DMS153 treated with DMSO at 0.1 percent for 48 hours (cell line): ENCODE data around the gene TIMP4.

ENCODE experiments used
- DNase-seq: peaks from one replicate; lab custom pipeline; 2025; ENCODE audit not compliant: unreplicated experiment; lab: John Stamatoyannopoulos, UW

TIMP4 gene

DNA sequence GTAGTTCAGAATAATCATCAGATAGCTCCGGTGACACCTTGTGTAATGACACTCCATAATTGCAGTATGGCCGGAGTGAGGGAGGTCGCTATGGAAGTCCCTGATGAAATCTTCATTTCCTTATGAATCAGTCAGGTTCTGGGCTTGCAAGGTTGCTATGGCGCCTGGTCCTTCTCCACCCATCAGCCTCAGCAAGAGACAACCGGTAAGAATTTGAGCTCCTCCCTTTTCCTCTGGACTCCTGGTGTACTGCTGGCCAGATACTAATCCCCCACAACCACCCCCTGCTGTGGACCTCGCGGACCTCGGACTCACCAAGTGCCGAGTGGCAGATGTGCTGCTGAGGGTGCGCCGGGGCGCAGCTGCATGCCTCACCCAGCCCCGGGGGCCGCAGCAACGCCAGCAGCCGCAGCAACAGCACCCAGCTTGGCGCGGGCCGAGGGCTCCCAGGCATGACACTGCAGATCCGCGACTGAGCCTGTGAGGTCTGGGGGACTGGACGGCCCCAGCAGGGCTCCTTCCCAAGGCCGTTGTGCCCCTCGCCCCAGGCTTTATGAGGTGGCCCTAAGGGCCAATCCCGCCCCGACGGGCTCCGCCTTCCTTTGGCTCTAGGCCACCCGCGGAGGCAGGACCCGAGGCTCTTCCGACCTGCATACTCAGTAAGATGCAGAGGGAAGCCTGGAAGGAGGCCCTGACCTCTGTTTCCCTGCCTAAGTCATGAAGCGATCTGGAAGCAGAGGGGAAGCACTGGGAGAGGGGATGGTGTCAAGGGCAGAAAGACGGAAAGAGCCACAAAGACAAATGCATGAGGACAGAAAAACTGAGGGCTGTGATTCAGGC lies at the start of gene TIMP4:
TIMP4 (minus strand) TSS at position 526 of the 840 bp plus-strand sequence; CDS start at position 454, 72 bp downstream.
- no peak for DNase-seq

DNA sequence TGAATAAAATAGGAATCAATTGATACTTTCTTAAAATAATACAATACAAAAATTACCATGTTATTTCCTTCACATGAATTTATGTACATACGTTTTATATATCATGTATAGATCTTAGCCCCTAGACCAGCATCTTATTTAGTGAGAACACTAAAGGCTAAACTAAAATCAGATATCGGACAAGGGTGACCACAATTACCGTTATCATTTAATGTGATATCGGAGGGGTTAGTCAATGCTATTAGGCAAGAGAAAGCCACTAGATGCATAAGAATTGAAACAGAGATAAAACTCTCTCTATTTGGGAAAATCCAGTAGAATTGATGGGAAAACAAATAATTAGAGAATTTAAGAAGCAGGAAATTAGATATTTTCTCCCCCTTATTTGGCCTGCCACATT lies 46.5 kb upstream of the TIMP4 start:
- DNase-seq: no peak

DNA sequence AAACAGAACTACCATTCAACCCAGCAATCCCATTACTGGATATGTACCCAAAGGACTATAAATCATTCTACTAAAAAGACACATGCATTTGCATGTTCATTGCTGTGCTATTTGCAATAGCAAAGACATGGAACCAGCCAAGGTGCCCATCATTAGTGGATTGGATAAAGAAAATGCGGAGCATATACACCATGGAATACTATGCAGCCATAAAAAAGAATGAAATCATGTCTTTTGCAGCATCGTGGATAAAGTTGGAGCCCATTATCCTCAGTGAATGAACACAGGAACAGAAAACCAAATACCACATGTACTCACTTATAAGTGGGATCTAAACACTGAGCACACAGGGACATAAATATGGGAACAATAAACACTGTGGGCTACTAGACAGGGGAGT lies 43.1 kb upstream of the TIMP4 start:
- no peak for DNase-seq

DNA sequence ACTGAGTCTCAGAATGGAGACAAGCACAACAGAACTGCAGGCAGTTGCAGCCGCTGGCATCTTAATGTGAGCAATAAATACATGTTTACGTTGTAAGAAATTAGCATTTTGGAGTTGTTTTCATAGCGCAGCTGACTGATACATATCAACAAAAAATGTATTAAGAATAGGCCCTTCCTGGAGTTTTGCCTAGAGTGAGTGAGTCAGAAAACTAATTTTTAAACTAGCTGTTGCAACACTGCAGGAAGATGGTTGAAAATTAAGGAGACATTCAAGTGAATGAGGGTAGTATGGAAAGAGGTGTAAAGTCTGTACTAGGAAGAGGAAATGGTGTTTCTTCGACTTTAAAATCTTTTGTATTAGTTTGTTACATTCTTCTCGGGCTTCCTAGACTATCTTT lies 39.6 kb upstream of the TIMP4 start:
- DNase-seq: no peak

DNA sequence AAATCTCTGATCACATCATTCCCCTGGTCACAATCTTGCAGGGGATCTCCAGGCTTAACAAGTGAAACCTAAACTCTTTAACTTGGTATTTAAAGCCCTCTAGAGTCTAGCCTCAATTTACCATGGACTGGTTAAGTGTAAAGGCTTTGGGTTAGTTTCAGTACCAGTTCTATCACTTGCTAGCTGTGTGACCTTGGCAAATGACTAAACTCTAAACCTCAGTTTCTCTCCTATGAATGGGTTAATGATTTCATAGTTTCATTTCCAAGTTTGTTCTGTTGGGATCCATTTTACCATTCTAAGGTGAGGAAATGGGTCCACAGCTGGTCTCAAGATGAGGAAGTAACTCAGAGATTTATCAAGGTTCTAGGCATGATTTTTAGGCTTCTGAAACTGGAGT lies 38.8 kb upstream of the TIMP4 start:
- no peak for DNase-seq

DNA sequence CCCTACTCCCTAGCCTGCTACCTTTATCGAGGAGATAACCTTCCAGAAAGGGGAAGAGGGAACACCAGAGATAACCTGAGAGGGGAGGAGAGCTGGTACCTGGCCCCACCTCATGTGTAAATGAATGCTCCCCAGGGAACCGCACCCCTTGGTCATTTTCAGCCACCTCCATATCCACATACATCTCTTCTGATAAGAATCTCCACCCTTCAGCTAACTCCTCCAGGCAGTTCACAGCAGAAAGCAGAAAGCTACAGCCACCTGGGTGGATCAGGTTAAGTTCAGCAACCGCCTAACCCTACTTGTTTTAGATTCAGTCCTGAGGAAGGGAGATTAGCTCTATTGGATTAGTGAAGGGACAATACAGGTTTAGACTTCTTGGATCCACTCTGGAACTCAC lies 38.0 kb upstream of the TIMP4 start:
- no peak for DNase-seq

DNA sequence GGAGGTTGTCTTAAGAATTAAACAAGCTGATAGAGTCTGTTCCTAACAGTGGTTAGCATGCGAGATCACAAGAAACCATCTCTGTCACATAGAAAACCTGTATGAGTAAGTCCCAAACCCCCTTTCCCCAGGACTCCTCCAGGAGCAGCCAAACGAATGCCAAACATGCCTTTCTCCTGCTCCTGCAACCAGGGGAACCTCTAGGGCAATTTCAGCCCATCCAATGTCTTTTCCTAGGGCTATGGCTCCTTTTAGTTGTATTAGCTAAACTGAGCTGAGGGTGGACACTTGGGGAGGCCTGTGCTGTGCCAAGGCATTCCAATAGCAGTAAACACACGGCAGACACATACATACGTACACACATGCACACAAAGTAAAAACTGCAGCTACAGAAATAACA lies 36.5 kb upstream of the TIMP4 start:
- no peak for DNase-seq

DNA sequence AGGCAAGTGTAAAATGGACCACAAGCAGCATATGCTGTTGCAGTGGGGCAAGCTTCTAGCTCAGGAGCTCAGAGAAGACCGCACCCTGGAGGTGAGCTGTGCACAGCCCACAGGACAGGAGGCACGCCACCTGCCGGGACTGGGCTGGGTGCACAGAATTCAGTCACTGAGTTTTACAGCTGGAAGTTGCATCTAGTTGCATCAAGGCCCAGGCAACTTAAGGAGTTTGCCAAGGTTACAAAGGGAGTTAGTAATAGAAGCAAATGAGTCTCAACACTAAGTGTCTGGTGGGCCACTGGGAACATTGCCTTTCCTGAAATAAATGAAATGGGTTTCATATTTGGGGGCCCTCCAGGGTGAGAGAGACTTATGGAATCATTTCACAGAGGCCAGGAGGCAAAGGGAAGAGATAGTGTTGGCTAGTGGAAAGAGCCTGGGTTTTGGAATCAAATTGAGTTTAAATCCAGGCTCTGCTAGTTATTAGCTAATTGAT lies 36.0 kb upstream of the TIMP4 start:
- no peak for DNase-seq

DNA sequence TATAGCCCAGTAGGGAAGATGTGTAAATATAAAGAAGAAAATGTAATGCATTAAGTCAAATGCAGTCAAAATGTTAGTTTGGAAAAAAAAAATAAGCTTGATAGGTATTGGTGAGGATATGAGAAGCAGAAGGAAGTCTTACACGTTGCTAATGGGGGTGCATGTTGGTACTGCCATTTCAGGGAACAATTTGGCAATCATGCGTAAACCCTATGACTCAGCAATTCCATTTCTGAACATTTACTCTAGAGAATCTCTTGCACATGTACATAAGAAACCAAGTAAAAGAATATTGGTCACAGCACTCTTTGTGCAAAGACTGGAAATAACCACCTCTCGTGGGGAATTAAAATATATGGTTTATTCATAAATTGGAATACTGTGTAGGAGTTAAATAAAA lies 35.5 kb upstream of the TIMP4 start:
- DNase-seq: no peak

DNA sequence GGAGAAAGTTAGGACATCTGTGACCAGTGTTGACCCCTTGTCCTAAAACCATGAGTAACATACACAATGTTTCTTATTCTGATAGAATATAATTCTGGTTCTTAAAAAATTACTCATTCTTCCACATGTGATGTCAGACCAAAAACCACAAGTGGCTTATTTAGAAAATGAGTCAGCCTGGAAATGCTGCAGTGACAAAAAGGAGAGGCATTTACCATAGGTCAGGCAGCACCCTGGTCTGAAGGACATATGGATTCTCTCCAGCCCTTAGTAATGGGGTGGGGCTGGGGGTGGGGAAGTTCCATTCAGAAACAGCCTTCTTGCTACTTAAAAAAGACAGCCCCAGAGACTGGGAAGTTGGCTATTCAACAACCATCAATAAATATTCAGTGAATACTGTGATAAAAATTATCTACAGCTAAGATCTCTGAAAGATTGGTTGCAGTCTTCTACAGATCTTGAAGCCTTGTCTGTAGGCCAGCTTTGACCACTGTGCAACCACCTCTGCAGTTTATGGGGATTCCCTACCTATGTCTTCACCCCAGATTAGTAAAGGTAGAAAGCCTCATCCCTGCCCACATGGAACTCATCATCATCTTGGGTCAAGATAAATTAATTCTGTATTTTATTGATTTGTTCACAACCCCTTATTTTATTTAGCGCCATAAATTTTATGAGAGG lies 34.9 kb upstream of the TIMP4 start:
- DNase-seq: no peak

DNA sequence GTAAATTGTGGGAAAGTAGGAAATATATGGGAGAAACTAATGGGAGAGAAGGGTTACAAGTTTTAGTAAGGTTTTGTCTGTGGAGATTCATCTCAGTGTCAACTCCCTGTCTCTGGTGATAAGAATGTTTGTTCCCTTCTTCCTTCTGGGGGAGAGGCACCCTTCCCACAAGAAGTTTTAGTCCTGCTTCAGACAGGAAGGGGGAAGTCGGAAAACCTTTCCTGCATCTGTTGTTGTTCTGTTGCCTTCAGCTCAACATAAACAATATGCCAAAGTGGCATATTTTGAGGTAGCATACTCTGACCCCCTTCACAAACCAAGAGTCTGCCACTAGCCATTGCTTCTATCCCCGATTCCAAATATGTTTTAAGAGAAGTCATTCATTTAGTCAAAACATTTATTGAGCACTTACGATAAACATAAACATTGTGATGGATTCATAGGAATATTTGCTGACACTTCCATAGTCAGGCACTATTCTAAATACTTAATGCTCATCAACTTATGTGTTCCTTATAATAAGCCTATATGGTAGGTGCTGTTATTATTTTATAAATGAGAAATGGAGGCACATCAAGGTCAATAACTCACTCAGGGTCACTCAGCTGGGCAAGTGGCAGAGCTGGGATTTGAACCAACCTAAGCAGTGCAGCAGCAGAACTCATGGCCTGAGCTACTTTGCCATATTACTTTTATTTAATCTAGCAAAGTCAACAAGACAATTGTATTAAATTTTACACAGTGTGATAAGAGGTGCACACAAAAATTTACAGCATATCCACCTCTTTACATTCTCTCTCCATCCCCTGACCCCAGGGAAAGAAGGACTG lies 34.2 kb upstream of the TIMP4 start:
- DNase-seq: no peak

DNA sequence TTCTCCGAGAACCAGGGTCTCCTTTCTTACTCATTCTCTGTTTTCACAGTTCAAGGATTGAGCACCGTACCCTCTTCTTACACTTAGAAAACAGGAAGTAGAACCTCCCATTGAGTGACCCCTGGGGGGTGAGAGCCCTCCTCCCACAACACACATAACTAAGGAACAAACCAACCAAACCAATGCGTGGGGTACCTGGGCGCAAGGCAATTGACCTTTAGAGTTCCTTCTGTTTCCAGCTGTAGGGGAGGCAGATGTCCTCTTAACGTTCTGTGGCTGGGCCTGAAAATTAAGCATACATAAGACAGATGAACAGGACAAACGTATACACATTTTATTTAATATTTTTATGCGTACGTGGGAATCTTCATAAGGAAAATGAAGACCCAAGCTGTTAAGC lies 33.5 kb upstream of the TIMP4 start:
- DNase-seq: no peak

DNA sequence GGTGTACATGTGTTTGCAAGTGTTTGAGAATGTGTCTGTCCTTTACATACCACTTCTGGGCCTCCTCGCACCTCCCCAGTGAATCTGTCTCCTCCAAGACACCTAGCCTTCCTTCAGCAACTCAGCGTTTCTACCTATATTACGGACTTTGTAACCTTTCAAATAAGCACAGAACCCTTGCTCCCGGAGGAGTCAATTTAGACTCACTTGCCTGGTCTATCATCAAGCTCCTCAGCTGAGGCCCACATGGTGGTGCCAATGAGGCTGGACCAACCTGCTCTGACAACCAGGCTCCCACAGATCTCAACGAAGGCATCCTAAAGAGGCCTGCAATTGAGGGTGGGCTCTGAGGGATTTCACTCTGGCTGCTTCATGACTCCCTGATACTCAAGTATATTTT lies 32.8 kb upstream of the TIMP4 start:
- no peak for DNase-seq

DNA sequence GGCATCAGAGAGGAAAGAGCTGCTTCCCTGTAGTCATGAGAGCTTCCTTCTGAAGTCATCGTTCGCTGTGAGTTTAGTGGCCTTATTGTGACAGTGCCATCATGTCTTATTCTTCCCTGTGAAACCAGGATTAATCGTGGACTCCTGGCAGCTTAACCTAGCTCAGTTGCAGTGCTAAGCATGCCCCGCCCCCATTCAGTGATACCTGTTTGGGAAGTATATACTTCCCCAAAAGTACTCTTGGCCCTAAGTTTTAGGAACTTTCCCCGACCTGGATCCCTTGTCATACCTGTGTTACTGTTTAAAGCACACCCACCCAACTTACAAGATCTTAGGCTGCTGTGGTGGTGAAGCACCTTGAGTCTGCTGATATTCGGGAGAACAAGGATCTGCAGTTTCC lies 32.1 kb upstream of the TIMP4 start:
- no peak for DNase-seq

DNA sequence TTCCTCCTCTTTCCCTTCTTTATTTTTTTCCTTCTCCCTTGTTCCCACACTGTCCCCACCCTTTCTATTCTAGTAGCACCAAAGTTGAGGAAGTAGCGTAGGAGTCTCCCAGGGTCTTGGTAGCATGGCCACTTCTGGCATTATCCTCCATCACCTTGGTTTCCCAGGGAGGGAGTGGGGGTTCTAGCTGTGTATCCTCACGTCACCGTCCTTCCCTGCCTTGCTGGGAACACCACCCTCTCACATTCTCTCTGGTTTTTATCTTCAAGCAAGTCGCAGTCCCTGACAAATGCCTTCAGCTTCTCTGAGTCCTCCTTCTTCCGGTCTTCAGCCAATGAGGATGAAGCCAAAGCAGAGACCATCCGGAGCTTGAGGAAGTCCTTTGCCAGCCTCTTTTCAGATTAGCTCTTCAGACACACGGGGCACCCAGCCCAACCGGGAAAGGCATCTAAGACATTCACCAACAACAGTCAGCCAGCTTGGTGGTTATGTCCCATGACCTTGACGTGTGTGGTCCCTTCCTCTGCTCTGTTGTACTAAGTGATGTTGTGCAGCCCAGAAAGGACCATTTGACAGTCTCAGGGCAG lies 31.6 kb upstream of the TIMP4 start:
- no peak for DNase-seq

DNA sequence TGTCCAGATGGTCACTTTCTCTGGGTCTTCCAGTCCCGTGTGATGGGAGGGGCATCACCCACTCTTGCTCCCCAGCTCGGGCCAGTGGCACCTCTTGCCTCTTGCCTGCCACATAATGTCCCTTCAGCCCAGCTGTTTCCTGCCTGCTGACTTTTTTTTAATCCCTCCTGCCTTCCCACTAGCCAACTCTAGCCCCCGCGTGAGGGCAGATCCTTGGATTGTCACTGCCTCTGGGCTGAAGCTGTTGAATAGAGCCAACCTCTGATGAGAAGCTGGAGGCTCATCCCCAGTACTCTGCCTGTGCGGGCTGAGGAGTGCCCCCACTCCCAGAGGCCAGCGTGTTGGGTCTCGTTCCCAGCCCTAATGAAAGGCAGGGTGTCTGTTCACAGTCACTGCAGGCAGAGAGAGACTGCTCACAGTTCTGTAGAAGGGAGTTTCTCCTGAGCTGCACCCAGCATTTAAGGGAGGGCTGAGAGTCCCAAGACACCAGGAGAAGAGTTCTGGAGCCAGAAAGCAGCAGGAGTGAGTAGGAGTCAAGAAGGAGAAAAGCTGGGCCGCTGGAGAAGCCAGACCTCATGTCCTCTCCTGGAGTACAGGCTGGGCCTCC lies 30.1 kb upstream of the TIMP4 start:
- DNase-seq: no peak

DNA sequence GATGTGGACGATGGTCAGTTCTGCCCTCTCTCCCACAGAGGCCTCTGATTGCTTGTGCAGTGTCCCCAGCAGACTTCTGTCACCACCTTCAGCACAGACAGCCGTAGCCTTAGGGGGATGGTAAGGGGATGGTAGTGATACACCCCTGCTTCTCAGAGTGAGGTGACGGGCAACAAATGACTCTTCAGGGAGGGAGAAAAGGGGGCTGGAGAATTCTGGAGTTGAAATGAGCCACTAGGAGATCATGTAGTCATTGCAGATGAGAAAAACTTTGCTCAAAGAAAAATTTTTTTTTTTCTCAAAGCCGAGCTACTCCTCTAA lies 29.6 kb upstream of the TIMP4 start:
- DNase-seq: no peak

DNA sequence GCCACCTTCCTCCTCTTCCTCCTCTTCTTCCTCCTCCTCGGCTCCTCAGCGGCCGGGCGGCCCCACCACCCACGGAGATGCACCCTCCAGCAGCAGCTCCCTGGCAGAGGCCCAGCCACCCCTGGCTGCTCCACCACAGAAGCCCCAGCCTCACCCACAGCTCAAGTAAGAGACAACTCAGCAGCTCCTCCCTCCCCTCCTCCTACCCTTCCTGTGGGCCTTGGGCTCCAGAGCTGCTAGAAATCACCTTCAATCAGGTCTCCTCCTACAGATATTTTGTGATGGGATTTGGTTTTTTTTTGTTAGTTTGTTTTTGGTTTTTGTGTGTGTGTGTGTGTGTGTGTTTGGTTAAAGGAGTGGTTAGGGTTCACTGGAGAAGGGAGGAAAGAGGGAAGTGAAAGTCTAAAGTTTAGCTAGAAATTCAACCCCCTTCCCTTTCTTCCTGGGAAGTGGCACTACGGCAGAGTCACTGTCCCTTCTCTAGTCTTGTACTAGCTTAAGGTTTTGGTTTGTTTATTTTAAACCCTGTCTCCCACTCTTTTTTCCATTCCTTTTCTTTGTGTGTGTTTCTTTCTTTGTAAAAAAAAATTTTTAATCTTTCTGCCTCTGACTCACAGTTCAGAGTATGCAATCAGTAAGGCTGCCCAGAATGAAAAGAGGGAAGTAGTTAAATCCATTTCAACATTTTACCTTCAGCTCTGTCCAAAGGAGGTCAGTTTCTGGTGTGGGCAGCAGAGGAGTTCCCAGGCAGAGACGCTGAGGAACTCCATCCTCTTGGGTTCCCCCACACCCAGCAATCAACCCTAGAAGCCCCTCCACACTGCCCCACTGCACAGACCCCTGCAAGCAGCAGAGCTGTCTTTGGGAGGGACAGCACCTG lies 29.0 kb upstream of the TIMP4 start:
- no peak for DNase-seq

DNA sequence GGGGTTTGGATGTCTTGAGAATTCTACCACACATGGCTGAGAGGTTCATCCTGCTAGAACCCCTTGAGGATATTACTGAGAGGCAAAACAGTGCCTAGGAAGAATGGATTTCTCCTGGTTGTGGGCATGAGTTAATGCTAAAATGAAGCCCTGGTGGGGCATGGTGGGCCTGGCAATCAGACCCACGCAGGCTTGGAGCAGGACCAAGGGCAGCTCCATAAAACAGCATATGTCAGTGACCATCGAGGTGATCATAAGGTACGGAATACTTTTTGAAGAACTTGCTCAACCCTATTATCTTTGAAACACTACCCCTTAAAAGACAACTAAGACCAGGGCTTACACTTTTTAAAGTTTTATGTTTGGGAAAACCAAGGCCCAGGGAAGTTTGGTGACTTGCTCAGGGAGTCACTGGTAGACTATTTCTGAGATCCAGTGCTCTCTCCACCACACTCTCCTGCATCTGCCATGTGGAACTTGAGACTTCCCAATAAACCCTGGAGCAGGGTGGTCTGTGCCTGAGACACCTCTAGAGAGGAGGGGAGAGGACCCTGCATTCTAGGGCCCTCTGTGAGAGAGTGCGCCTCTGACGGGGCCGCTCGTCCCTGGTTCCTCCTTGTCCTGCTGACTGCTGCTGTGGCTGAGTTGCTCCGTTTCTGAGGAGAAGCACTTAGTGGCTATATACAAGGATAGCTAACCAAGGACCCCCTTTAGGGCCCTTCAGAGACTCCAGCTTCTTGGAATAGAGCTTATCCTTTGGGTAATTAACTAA lies 28.0 kb upstream of the TIMP4 start:
- no peak for DNase-seq
